ENCODE data around the gene EFHC1.
"Not testable (repeated sequence)": the region's sequence is repeated elsewhere in the genome, so short reads cannot be mapped to it uniquely, and the experiment has no call there.

GRCh38 chr6:52388119-52388518 lies 32.0 kb upstream of the EFHC1 start:
- not testable (repeated sequence) for TF ChIP-seq CTCF, POLR2A (IDR thresholded peaks at IDR 0.05)
